NCI-H2196 (cell line): ENCODE measurements around the gene XYLT2.

ENCODE experiments used
- DNase-seq: peaks from one replicate; lab custom pipeline; 2025; ENCODE audit not compliant: unreplicated experiment; lab: John Stamatoyannopoulos, UW

XYLT2 gene

DNA sequence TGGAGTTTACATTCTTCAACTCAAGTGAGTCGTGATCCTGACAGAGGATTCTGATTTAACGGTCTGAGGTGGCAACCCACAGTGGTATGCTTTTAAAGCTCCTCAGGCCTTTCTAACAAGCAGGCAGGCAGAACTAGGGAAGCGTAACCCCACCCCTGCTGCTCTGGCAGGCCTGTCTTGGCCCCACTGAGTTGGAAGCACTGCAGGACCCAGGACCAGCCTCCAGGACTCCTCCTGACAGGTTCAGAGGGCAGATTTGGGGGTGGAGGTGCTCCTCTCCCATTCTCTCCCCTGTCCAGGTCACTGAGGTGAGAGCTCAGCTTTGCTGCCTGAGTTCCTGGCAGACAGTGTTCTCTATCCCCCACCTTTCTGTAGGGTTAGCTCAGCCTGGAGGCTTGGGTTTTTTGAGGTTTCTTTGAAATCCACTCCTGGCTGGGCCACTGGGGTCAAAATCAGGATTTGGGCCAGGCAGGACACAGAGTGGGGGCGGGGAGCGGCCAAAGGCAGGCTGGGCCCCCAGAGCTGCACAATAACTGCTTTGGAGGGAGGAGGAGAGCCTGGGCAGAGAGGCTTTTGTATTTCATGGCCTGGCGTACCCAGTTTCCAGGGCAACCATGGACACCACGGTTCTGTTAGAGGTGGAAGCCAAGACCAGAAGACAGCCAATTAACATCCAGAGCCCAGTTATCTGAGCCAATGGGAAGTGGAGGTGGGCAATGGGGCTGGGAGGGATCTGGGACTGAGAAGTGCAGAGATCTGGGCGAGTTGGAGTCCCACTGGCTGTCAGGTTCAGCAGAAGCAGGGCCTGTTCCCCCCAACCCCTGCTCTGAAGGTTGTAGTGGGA is 17.5 kb downstream of the XYLT2 start:
- DNase-seq = peak; percentile 75

DNA sequence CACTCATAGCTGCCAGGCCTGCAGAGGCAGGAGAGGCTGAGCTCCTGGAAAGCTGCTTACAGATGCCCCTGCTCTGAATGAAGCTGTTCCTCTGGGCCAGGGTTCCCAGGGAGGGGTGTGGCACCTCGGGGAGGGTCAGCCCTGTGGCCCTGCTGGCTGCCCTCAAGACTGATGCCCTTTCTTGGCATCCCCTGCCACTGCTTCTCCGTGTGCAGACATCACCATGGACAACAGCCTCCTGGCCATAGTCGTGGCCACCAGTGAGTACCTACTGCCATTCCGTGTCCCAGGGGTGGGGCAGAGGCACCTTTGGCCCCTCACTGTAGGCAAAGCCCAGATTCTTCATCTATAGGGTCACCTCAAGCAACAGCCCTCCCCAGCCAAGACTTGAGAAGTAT is 18.1 kb downstream of the XYLT2 start:
- no peak for DNase-seq

DNA sequence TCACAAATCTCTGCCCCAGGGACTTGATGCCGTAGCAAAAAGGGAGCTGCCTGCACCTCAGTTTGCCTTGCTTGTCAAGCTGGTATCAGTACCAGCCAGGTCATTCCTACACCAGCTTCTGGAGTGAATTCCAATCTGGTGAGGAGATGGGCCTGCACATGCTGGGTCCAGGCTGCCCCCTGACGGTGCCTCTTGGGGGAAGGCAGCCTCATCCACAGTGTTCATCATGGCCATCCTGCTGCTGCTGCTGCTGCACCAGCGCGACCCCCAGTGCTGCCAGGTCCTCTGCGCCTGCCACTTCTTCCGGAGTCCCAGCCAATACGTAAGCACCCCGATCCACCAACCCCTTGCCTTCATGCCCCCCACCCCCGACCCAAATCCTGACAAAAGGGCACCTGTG is 18.8 kb downstream of the XYLT2 start:
- DNase-seq = no peak

DNA sequence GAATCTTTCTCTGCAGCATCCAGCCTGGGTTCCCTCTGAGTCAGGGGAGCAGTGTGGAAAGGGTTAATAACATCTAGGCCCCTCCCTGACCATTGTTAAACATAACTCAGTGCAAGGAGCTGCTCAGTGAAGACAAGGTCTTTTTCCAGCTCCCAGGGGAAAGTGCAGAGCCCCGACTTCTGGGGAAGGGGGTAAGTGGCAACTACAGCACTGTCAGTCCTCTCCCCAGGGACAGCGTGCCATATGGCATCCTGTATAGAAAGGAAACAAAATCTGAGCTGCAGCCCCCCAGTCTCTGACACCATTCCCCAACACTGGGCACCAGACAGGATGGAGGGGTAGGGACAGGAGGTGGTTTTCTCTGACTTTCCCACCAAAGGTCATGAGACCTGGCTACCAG is 19.2 kb downstream of the XYLT2 start:
- no peak for DNase-seq

DNA sequence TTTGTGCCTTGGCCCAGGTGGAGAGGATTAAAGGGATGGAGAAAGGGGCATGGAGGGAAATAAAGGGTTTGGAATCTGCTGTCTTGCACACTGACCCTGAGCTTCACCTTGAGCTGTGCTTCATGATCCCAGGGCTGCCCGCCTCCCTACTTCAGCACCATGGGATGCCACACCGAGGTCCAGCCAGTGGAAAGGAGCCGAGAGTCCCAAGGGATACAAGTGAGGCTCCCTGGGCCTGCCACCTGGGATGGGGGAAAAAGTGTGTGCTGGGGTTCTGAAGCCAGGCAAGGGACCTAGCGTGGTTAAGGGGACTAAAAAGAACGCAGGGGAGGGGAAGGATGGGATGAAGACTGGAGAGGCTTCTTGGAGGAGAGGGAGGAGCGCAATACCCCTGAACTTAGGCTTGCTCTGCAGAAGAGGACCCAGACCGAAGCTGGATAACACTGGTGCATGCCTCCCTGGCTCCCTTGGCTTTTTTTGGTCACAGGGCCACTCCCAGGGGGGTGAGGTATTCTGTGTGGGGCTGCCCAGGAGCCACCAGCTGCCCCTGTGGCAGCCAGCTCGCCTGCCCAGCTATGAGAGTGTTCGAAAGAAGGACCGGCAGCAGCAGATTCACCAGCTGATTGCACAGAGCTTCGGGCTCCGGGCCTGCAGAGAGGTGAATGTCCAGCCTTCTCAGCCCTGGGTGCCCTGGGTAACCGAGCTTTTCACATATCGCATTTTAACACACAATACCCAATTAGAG is 19.9 kb downstream of the XYLT2 start:
- no peak for DNase-seq

DNA sequence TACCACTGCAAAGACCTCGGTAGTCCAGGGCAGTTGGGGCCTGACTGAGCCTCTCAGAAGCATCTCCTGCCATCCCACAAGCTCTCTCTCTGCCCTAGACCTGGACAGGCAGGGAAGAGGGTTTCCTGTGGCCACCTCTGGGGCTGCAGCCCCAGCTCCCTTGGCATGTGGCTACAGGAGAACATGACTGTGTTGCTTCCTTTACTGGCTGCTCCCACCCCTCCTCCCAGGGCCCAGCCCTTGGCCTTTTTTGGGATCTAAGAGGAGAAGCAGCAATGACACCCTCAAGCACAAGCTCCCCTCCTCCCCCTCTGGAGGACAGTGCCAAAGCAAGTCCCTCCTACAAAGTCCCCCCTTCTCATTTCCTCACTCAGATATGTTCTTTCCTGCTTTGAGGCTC is 21.5 kb downstream of the XYLT2 start:
- DNase-seq = no peak

DNA sequence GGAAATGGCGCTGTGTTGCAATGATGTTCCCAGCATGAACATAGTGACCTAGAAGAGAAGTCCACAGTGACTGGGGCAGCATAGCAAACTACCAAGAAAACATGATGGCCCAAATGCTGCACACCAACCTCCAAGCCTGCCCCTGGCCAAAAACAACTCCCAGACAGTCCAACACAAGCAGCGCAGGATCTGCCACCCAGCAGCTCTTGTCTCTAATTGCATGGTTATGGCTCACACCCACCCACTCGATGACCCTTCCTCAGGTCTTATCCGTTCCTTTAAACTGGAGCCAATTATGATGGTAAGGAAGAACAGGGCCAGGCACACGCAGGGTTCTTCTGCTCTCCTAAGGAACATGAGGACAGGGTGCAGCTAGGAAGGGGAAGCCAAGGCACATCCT is 24.1 kb downstream of the XYLT2 start:
- no peak for DNase-seq

DNA sequence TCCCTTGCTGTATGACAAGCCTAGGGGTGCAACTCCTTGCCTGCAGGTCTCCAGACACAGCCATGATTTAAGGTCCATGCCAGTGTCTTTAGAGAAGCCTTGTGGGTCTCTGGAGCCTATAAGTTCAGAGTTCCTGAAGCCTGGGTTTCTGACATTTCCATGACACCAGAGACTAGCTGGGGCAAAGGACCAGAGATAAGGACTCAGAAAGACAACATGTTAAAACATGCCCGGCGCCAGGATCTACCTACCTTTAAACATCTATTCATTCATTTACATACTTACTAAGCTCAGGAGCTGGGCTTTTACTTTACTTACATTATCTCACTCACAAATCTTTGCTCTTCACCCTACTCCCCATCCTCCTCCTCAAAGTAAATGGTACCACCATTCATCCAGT is 25.6 kb downstream of the XYLT2 start:
- no peak for DNase-seq

DNA sequence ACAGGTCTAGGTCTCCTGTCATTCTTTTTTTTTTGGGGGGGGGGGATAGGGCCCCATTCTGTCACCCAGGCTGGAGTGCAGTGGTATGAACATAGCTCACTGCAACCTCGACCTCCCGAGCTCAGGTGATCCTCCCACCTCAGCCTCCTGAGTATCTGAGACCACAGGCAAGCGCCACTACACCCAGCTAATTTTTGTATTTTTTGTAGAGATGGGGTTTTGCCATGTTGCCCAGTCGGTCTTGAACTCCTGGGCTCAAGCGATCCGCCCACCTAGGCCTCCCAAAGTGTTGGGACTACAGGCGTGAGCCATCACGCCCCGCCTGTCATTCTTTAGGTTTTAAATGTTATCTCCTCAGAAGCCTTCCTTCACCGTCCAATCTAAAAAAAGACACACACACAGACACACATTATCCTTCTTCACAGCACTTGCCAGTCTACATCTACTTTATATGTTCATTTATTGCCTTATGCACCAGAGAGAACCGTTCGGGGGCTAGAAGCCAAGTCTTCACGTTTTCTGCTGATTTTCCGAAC is 26.4 kb downstream of the XYLT2 start:
- no peak for DNase-seq

DNA sequence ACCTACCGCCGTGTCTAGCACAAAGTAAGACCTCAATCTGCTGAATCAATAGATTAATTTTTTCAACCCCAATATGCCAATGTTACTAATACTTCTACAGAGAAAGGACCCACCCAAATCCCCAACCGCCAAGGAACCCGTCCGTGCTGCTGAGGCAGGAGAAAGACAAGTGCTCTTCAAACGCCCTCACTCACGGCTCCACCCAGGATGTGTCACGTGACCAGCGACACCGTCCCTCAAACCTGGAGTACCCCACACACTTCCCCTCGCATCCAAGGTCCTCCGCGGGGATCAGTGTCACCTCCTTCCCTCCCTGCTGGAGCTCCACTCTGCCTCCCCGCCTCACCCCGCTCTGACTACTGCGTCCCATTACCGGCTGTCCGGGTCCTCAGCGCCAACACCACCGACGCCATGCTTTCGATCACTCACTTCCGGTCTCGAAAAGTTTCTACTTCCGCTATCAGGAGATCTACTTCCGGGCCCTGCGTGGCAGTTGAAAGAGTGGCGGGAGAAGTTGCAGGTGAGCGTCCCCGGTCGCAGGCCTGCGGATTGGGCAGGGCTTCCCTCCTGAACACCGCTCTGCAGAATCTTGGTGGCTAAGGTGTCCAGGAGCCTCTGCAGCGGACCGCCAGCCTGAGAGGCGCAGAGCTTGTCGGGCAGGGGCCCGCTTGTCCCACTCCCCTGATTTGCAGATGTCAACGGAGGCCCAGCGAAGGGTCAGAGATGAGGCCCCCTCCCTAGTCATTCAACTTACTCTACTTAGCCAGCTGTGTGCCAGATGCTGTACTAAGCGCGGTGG is 27.0 kb downstream of the XYLT2 start, which contains the start of the genes EME1 and MRPL27:
TSS of gene EME1 (plus strand) at position 472 of the 799 bp plus-strand sequence. CDS start 1,980 bp downstream, outside the sequence.
TSS of gene MRPL27 (minus strand) at position 427 of the 799 bp plus-strand sequence. CDS start at position 413, 14 bp downstream.
- DNase-seq = peak; percentile 86

DNA sequence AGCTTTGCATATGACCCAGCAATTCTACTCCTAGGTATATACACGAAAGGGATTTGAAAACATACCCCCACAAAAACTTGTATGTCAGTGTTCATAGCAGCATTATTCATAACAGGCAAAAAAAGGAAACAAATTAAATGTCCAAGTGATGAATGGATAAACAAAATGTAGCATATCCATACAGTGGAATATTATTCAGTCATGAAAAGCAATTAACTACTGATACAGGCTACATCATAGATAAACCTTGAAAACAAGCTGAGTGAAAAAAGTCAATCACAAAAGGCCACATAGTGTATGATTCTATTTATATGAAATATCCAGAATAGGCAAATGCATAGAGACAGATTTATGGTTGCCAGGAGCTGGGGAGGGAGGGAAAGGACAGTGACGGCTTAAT is 27.8 kb downstream of the XYLT2 start:
- no peak for DNase-seq

DNA sequence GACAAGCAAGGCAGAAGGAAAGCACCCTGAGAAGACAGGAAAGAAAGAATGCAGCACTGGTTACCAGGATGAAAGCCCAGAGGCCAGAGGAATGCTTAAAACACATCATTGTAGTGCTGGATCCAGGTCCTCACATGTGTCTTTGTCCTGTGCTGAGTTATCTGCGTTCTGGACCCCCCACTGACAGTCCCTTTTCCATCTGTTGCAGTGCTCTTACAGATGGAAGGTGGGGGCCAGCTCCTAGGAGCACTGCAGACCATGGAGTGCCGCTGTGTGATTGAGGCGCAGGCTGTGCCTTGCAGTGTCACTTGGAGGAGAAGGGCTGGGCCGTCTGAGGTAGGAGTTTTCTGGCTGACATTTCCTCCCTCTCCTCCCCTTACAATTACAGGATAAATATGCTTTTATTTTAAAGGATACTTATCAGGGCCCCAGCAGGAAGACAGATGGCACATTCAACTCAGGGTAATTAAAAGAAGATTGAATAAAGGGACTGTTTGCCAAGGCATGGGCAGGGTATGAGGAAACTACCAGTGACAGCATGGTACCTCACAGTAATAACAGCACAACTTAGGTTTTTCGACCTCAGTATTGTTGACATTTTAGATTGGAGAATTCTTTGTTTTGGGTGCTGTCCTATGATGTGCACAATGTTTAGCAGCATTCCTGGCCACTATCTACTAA is 30.1 kb downstream of the XYLT2 start:
- no peak for DNase-seq

DNA sequence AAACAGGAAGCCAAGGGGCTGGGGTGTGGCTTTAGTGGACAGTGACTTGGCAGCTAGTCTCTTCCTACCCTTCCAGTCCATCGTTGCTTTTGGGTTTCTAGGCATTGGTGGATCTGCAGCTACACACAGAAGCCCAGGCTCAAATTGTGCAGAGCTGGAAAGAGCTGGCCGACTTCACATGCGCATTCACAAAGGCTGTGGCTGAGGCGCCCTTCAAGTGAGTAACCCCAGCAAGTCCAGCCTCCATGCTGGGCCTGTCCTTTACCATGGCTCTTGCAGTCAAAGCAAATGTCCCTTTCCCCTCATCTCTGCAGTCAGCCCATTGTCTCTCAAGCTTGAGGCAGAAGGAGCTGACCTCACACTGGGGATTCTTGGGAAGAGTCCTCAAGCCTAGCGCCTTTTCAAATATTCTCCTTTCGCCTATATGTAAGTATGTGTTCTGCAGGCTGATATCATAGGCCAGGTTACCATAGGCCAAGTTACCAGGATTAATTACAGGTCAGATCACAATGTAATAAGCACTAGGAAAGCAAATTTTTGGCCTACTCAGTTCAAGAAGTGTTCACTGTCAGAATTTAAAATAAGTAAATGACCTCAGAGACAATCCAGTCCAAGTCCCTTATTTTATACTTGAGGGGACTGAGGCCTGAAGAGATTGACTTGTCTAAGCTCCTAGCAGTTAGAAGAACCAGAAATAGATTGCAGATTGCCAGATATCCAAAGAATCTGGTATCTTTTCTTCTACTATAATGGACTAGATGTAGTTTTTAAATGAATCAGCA is 33.6 kb downstream of the XYLT2 start:
- no peak for DNase-seq

DNA sequence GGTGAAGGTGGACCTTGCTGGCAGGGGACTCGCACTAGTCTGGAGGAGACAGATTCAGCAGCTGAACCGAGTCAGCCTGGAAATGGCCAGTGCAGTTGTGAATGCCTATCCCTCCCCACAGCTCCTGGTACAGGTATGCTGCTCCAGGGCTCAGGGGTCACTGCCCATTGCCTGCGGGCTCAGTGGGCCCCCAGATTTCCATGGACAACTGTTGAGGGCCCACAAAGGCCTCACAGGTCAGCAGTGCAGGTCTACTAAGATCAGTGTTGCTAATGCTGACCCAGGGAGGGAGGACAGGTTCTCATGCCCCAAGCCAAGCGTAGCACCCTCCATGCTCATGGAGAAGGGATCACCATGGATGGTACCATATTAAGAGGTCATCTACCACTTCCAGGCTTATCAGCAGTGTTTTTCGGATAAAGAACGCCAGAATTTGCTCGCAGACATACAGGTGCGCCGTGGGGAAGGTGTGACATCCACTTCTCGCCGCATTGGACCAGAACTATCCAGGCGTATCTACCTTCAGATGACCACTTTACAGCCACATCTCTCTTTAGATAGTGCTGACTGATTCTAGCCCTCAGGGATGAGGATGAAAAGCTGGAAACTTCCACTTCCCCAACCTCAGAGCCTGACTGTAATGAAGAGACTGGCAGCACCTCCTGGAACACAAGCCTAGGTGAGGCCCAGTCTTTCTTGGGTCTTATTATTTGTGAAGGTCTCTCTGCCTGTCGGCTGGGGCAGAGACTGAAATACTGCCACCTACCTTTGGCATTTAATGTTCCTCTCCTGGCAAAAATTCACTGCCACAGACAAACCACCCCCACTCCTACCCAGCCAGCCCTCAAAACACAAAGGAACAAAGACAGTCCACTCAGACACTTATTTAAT is 34.7 kb downstream of the XYLT2 start:
- DNase-seq = no peak

DNA sequence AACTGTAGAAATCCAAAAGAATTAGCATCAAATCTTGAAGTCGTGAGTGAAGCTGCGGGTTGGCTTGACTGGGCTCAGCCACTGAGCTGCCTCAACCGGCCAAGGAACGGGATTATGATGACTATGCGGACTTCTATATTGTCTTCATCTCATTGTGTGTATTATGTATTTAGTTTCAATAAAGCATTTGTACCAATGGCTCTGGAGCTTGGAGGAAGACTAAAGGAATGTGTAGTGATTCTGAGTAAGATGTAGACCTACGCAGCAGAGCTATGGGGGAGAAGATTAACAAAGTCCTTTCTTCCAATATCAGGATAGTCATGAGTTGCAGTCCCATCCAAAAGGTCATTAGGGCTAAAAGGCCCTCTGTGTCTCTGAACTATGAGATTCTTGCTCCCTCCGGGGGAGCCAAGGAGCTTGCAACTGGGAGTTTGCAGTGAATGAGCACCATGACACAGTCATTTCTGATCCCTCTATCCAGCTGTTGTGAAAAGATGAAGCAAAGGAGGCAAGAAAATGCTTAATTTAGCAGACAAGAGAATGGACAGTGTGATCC is 35.4 kb downstream of the XYLT2 start:
- no peak for DNase-seq

DNA sequence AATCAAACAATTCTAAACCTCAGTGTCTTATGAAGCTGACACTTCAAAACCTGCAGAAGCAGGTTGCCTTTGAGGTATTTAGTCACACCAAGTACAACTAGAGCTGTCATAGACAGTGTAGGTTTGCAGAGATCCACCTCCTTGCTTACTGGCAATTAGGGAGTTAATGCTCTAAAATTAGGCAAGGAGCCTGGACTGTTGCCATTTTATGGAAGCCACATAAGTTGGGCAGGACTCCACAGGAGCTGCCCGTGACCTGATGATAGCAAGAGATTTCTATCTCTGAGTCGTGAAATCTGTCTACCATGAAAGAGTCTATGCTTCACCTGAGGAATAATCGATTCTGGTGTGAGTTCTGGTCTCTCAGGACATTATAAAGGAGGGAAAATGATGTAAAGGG is 36.0 kb downstream of the XYLT2 start:
- no peak for DNase-seq

DNA sequence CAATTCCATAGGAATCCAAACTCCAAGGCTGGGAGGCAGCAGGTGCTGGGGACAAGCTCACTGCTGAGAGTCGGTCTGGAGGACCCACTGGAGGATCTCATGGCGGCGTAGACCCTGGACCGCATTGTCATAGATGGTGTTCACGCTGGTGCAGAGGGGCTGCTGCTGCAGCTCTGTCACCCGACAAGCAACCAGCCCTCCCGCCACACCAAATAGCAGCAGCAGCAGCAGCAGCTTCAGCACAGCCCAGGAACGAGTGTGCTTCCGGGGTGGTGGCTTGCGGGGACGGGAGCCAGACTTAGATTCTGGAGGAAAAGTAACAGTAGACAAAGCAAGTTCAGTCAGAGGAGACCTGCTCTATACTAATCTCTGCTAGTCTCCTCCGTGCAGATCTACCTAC is 37.0 kb downstream of the XYLT2 start:
- DNase-seq = no peak

DNA sequence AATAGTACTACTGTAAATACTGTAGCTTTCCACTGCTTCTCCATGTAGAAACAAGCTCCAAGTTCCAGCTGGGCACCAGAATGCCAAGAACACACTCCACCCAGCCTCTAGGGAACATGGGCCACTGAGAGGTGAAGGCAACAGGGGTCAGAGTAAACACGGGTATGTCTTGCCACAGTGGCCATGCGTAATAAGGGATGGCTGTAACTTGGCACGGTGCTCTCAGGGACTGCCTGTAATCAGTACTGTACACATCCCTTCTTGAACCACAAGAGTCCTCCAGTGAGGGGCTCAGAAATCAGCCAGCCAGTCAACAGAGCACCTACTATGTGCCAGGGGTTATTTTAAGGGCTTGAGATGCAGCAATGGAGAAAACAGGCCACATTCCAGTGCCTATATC is 40.6 kb downstream of the XYLT2 start:
- no peak for DNase-seq

DNA sequence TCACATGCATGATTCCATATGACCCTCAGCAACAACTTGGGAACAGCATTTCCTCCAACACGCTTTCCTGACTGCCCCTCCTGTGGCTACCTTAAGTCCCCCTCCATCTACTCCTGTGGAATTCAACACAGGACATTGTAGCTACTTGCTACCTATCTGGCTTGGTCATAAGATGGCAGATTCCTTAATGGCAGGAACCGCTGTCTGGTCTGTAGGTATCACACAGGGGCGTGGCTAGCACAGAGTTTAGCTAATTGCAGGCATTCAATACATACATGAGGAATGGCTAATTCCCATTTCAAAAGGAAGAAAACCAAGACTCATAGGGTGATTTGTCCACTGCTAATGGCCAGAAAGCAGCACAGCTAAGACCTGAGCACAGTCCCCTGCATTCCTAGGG is 42.8 kb downstream of the XYLT2 start:
- DNase-seq = no peak
